ENCODE measurements around the gene CALML5.

- TF ChIP-seq, protein P1, sequence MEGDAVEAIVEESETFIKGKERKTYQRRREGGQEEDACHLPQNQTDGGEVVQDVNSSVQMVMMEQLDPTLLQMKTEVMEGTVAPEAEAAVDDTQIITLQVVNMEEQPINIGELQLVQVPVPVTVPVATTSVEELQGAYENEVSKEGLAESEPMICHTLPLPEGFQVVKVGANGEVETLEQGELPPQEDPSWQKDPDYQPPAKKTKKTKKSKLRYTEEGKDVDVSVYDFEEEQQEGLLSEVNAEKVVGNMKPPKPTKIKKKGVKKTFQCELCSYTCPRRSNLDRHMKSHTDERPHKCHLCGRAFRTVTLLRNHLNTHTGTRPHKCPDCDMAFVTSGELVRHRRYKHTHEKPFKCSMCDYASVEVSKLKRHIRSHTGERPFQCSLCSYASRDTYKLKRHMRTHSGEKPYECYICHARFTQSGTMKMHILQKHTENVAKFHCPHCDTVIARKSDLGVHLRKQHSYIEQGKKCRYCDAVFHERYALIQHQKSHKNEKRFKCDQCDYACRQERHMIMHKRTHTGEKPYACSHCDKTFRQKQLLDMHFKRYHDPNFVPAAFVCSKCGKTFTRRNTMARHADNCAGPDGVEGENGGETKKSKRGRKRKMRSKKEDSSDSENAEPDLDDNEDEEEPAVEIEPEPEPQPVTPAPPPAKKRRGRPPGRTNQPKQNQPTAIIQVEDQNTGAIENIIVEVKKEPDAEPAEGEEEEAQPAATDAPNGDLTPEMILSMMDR (IDR thresholded peaks at IDR 0.05; ENCODE audit: insufficient read depth, low read length): no peak
- TF ChIP-seq POLR2AphosphoS5 (IDR thresholded peaks at IDR 0.05; ENCODE audit: low read depth): no peak
Measured at GRCh38 chr10:5546891-5547680, 47.7 kb upstream of the CALML5 start.
